CD4-positive, alpha-beta T cell treated with Interleukin-4 for 1 hour (primary cell): Measurements from ENCODE around the gene TRIM3.

Source experiments
- DNase-seq, 2 donors: peaks; one replicate each; pipeline ENCODE4 v3.0.0-alpha.2; 2020 to 2022

TRIM3 gene

DNA sequence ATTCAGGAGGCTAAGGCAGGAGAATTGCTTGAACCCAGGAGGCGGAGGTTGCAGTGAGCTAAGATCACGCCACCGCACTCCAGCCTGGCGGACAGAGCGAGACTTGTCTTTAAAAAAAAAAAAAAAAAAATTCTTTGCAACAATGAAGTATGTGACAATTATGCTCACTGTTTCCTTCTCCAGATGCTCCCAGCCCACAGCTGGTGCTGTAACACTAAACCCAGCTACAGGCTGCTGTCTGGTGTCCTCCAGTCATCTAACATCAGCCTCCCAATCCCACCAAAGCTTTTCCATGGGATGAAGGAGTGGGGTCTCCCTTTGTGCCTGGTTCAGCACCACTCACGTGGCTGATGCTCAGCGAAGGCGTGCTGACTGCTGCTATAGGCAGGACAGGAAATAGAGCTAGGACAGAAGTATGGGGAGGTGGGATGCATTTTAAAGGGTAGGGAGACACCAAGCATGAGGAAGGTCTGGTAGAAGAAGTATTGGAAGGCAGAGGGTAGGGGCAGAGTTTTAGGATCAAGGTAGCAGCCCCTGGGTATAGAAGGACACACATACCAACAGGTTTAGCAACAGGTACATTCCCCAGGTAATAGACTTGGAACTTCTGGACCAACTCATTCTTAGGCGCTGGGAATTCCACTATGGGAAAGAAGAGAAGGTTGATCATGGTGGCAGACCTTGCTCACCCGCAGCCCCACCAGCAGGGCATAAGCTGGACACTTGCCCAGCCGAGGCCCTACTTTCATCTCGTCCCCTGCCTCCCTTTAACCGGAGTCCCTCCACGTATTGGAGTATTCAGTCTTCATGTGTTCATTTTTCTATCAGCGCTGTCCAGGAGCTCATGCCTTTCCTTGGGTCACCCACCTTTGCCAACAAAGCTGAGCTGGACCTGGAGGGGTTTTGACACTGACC, 73.1 kb downstream of the TRIM3 start:
- DNase-seq, result no peak
